Astrocyte of the spinal cord (primary cell): ENCODE measurements around the gene AATF.

Source experiments
- DNase-seq: peaks from one replicate; pipeline ENCODE4 v3.0.0; 2011; ENCODE audit warnings: low read depth, low spot score
- H3K4me3 ChIP-seq: 2 replicates; pipeline ENCODE4 v1.5.1; 2011; ENCODE audit warnings: low read depth, mild to moderate bottlenecking, low read length, moderate library complexity
- CTCF ChIP-seq: IDR thresholded peaks from 2 replicates; pipeline ENCODE4 v1.5.1; 2012; ENCODE audit warnings: low read depth, mild to moderate bottlenecking, low read length, inconsistent platforms
- in situ Hi-C: cut with HindIII; loops from 2 replicates; pipeline ENCODE4 v1.10.0; 2017; ENCODE audit warnings: low sequenced_read_pairs

Gene AATF

DNA sequence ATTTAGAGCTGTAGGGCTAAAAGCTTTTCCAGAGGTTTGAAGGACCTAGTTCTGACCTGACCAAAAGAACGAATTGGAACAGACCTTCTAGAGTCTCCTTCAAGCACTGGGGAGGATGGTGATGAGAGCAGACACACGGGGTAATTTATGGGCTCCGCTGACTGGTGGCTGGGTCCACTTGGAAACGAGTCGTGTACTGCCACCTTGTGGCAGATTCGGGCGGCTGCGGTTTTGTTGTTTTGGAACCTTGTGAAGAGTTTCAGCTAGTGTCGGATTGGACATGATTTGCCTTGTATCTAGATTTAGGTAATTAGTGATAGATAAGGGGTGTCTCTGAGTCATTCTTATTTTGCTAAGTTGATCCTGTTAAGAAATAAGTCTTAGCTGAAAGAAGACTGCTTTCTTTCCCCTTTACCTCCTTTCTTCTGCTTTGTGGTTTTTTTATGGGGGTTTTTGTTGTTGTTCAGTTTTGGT lies 98.9 kb downstream of the AATF start:
- no peak overlapping the region for H3K4me3 ChIP-seq
- peak; percentile 83 for DNase-seq
- in situ Hi-C loops: no loop called here
- peak; percentile 88 for TF ChIP-seq CTCF

DNA sequence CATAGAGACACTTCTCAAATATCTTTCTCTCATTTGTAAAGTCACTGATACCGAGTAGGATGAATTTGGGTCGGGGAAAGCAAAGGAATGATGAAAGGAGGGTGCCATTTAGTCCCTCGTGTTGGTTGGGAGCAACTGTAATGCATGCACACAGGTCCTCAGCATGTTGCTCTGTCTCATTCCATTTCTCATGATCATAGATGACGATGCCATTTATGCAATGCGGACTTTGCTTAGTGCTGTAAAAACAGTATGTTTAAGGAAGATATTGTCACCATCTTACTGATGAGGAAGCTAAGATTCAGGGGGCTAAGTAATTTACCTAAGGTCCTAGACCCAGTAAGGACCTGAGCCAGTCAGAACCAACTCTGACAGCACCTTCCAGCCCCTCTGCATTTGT lies 100.1 kb downstream of the AATF start:
- no peak for DNase-seq
- no peak overlapping the region for H3K4me3 ChIP-seq
- in situ Hi-C loops: no loop called here
- no peak for TF ChIP-seq CTCF

DNA sequence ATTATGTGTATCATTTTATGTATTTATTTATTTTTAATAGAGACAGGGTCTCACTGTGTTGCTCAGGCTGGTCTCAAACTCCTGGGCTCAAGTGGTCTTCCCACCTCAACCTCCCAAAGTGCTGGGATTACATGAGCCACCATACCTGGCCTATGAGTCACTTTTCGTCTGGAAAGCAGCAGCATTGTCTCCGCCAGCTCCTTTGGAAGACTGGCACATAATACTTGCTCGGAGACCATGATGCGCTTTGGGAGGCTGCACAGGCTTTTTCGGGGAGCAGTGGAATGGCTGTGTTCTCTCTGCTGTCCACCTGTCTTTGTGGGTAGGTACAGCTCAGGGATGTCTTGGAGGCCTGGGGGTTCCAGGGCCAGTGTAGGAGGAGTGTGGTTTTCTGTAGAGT lies 102.2 kb downstream of the AATF start:
- no peak for TF ChIP-seq CTCF
- in situ Hi-C loops: no loop called here
- H3K4me3 ChIP-seq: no peak overlapping the region
- DNase-seq: peak; percentile 16

- in situ Hi-C loops: no loop called here
- no peak overlapping the region for H3K4me3 ChIP-seq
- no peak for TF ChIP-seq CTCF
- no peak for DNase-seq
These were observed 102.6 kb downstream of the AATF start for GRCh38 chr17:37051381-37051780.

GRCh38 chr17:37051833-37052232 lies 103.1 kb downstream of the AATF start:
- DNase-seq: no peak
- H3K4me3 ChIP-seq: no peak overlapping the region
- TF ChIP-seq CTCF: no peak
- in situ Hi-C loops: no loop called here

DNA sequence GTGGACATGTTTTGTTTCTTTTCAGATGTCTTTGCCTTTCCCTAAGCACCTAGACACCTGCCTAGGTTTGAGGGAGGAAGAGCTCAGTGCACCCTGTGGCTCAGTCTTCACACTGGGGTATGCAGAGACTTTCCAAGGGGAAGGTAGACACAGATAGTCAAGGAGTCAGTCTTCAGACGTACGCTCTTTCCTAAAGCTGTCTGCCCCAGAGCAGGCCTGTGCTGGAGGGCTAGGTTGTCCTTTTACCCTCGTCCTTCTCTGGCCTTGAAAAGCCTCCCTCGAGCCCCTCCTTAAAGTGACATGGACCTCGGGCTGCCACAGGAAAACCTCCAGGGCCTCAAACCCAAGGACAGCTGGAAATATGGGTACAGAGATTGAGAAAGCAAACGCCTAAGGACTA lies 103.7 kb downstream of the AATF start:
- DNase-seq: no peak
- no peak overlapping the region for H3K4me3 ChIP-seq
- TF ChIP-seq CTCF: no peak
- in situ Hi-C loops: no loop called here

DNA sequence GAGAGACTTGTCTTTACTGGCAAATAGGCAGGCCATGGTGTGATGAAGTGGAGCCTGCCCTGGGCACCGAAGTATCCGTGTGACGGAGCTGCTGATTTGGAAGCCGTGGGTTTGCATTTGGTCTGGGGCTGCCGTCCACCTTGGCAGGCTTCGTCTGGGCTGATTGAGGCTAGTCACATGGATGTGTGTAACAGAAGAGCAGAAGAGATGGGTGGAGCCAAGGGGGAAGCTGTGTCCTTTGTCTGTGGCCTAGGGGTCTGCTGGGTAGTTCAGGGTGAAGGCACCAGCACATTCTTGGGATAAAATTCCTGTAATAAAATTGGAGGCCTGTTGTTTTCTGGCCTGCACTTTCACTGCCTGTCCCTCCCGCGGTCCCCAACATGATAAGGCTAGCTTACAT lies 106.1 kb downstream of the AATF start:
- no peak overlapping the region for H3K4me3 ChIP-seq
- DNase-seq: no peak
- in situ Hi-C loops: no loop called here
- no peak for TF ChIP-seq CTCF
